K562 (cell line): ENCODE measurements around the gene CHCHD4.

Experiments
- CREM ChIP-seq: IDR thresholded peaks from 2 replicates; pipeline ENCODE4 v1.6.1; 2014; ENCODE audit warnings: antibody characterized with exemption, low read depth
- THAP7 ChIP-seq: fragments of 250-450 bp; sonication (Bioruptor Pico); IDR thresholded peaks from 2 replicates; pipeline ENCODE4 v1.5.0; 2021

DNA sequence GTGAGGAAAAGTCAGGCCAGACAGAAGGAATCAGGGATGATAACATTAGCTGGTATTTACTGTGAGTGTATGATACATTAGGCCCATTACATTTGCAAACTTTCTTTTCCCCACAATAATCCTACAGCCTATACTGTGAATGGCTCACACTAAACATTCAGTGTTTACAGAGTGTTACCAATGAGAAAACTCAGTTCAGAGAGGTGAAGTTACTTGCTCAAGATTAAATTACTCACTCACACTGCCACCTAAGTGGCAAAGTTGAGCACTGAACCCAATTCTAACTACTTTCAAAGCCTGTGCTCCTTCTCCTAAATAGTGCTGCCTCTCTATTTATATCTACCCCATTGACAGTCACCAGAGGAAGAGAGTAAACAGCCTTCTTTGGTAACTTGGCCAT, 45.2 kb upstream of the CHCHD4 start:
- TF ChIP-seq CREM (no peak), THAP7 (no peak)
